Stimulated activated CD8-positive, alpha-beta memory T cell treated with anti-CD3 and anti-CD28 coated beads, Interleukin-12 subunit alpha, Interleukin-12 subunit beta, amount 100 ng/mL, for 24 hours (primary cell): ENCODE results near the gene SFI1.
"Not testable (repeated sequence)": the region's sequence is repeated elsewhere in the genome, so short reads cannot be mapped to it uniquely, and the experiment has no call there.

Experiments
- DNase-seq: peaks from one replicate; pipeline ENCODE4 v3.0.0-alpha.2; 2020; ENCODE audit errors: extremely low read depth

Gene SFI1

GRCh38 chr22:31588970-31589675, 92.8 kb downstream of the SFI1 start:
- DNase-seq = no peak

- DNase-seq = not testable (repeated sequence)
Observed at GRCh38 chr22:31590161-31590560, 93.8 kb downstream of the SFI1 start.

- no peak for DNase-seq
Observed at GRCh38 chr22:31595271-31595670, 98.9 kb downstream of the SFI1 start.

GRCh38 chr22:31602259-31602952, 106.1 kb downstream of the SFI1 start:
- DNase-seq = no peak

- DNase-seq = no peak
Observed at GRCh38 chr22:31603081-31603525, 106.8 kb downstream of the SFI1 start.

GRCh38 chr22:31603574-31603973, 107.2 kb downstream of the SFI1 start:
- DNase-seq = no peak

GRCh38 chr22:31604137-31604705, 107.9 kb downstream of the SFI1 start:
- DNase-seq = no peak

- DNase-seq = no peak
Observed at GRCh38 chr22:31604746-31605705, 108.7 kb downstream of the SFI1 start.

GRCh38 chr22:31605851-31606585, 109.7 kb downstream of the SFI1 start:
- DNase-seq = no peak

GRCh38 chr22:31607696-31608095, 111.4 kb downstream of the SFI1 start:
- DNase-seq = no peak

GRCh38 chr22:31609716-31610115, 113.4 kb downstream of the SFI1 start:
- no peak for DNase-seq

- DNase-seq = no peak
Observed at GRCh38 chr22:31610611-31611010, 114.3 kb downstream of the SFI1 start.

GRCh38 chr22:31611061-31611760, 114.9 kb downstream of the SFI1 start:
- no peak for DNase-seq

- no peak for DNase-seq
Observed at GRCh38 chr22:31612891-31613285, 116.6 kb downstream of the SFI1 start.

- DNase-seq = no peak
Observed at GRCh38 chr22:31613286-31613903, 117.1 kb downstream of the SFI1 start.

- DNase-seq = no peak
Observed at GRCh38 chr22:31613904-31614296, 117.6 kb downstream of the SFI1 start.

GRCh38 chr22:31614781-31615490, 118.6 kb downstream of the SFI1 start:
- no peak for DNase-seq

GRCh38 chr22:31615491-31615860, 119.1 kb downstream of the SFI1 start:
- DNase-seq = no peak

GRCh38 chr22:31615940-31616314, 119.6 kb downstream of the SFI1 start:
- no peak for DNase-seq
